Endodermal cell (in vitro differentiated cells): Measurements from ENCODE around the gene MGAT5. TPM values are rescaled to one million over a fixed set of nuclear protein-coding genes. Genes with fewer than 3 reads are reported as not detected.

ENCODE experiments used
- DNase-seq: peaks from one replicate; pipeline ENCODE4 v3.0.0-alpha.2; 2017
- H3K27ac ChIP-seq: 2 replicates; pipeline ENCODE4 v1.5.1; 2013; ENCODE audit warnings: mild to moderate bottlenecking, low read depth, low read length, moderate library complexity
- H3K27me3 ChIP-seq: 2 replicates; pipeline ENCODE4 v1.6.1; 2013; ENCODE audit warnings: mild to moderate bottlenecking, low read length, moderate library complexity; ENCODE audit not compliant: insufficient read depth, control insufficient read depth, poor library complexity, severe bottlenecking
- H3K36me3 ChIP-seq: 2 replicates; pipeline ENCODE4 v1.7.0; 2013; ENCODE audit warnings: mild to moderate bottlenecking, low read length, moderate library complexity; ENCODE audit not compliant: control insufficient read depth, insufficient read depth
- H3K4me1 ChIP-seq: one replicate; pipeline ENCODE4 v1.7.0; 2013; ENCODE audit warnings: low read length; ENCODE audit not compliant: control insufficient read depth, insufficient read depth
- H3K4me3 ChIP-seq: 2 replicates; pipeline ENCODE4 v1.5.1; 2013; ENCODE audit warnings: mild to moderate bottlenecking, low read length, moderate library complexity
- H3K9ac ChIP-seq: 2 replicates; pipeline ENCODE4 v1.6.1; 2013; ENCODE audit warnings: mild to moderate bottlenecking, low read length, moderate library complexity; ENCODE audit not compliant: poor library complexity, severe bottlenecking; ENCODE audit errors: extremely low read depth
- H3K9me3 ChIP-seq: 2 replicates; pipeline ENCODE4 v1.6.1; 2013; ENCODE audit warnings: mild to moderate bottlenecking, low read length, moderate library complexity; ENCODE audit not compliant: control insufficient read depth
- H3K27ac Mint-ChIP-seq: 2 replicates; pipeline ENCODE4 v1.8.0; 2020; ENCODE audit warnings: mixed read lengths
- H3K27me3 Mint-ChIP-seq: 2 replicates; pipeline ENCODE4 v1.8.0; 2021; ENCODE audit warnings: mild to moderate bottlenecking, mixed read lengths; ENCODE audit not compliant: insufficient read depth
- H3K36me3 Mint-ChIP-seq: 2 replicates; pipeline ENCODE4 v1.8.0; 2020; ENCODE audit warnings: low read depth, mixed read lengths
- H3K4me1 Mint-ChIP-seq: 2 replicates; pipeline ENCODE4 v1.8.0; 2020; ENCODE audit warnings: mixed read lengths
- H3K4me3 Mint-ChIP-seq: 2 replicates; pipeline ENCODE4 v1.8.0; 2020; ENCODE audit warnings: mild to moderate bottlenecking, moderate library complexity, mixed read lengths
- H3K9me3 Mint-ChIP-seq: 2 replicates; pipeline ENCODE4 v1.8.0; 2020; ENCODE audit warnings: mild to moderate bottlenecking, mixed read lengths
- CTCF ChIP-seq: fragments of 200-600 bp; sonication (generic); conservative IDR thresholded peaks from 2 replicates; pipeline ENCODE4 v1.5.0; 2021; ENCODE audit warnings: antibody characterized with exemption, mild to moderate bottlenecking
- WGBS, 2 experiments: methylation state at CpG; one replicate each; pipeline versions ENCODE4 v1.1.5 to v1.1.7; 2013; ENCODE audit warnings: missing lambda C conversion rate in 2 of 2, mixed read lengths in 1 of 2; ENCODE audit not compliant: insufficient coverage in 1 of 2, insufficient read length in 1 of 2; 5-methylcytosine and 5-hydroxymethylcytosine counted together
- total RNA-seq, 2 donors: library from RNA; stranded (reverse); fragmentation: NEBNext Ultra II Directional in 1 of 2; extraction: Animal tissue kit (Norgen Biotek cat#: 25700) in 1 of 2; gene quantifications; 2 replicates in 1 of 2; 3 replicates in 1 of 2; pipeline ENCODE4 v1.2.1, GENCODE V29; 2021

The MGAT5 gene
- total RNA-seq, 2 donors from 2014 or later = 57.2 to 78.4 TPM

DNA sequence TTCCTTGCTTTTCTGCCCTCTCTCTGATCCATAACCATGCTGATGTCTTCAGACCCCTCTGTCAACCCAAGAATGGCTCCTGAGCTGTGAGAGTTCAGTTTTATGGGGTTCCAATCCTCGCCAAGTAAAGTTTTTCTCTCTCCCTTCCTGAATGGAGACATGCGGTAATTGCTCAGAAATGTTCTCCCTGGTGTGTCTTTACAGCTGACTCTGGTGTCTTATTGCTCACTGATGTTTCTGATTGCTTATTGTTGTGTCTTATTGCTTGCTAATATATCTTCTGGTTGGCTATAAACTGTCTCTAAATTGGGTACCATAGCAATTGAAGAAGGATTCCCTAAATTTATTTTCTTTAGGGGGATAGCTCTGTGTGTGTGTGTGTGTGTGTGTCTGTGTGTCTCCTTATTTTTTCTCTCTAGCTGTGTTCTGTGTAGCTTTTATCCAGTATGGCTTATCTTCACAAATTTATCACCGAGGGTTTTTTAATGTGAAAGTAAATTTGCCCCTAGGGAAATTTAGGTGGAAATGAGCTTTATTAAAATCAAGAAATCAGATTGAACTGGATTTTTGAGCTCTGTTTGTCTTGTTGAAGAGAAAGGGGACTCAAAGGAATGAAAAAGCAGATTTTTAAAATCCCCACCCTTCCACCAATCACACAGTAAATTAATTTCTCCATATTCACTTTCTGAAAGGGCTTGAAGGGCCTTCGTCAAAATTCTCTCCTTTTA, 19.5 kb downstream of the MGAT5 start:
- Histone ChIP-seq H3K36me3 (peaks cover 6% of the 10 kb centered on the region), H3K9me3 (no peaks in the 10 kb centered on the region), H3K4me3 (no peak overlapping the region), H3K27me3 (no peaks in the 10 kb centered on the region), H3K9ac (no peak overlapping the region), H3K27ac (no peak overlapping the region), H3K4me1 (no peaks in the 10 kb centered on the region)
- TF ChIP-seq CTCF = no peak
- H3K9me3 Mint-ChIP-seq = no peaks in the 10 kb centered on the region
- H3K4me1 Mint-ChIP-seq = peaks cover 7% of the 10 kb centered on the region
- H3K27me3 Mint-ChIP-seq = no peaks in the 10 kb centered on the region
- H3K36me3 Mint-ChIP-seq = peaks cover 2% of the 10 kb centered on the region
- 95 to 100% methylated on average over 2 to 4 of the region's 4 CpGs for WGBS, 2 experiments
- H3K4me3 Mint-ChIP-seq = no peak overlapping the region
- no peak for DNase-seq
- no peak overlapping the region for H3K27ac Mint-ChIP-seq

DNA sequence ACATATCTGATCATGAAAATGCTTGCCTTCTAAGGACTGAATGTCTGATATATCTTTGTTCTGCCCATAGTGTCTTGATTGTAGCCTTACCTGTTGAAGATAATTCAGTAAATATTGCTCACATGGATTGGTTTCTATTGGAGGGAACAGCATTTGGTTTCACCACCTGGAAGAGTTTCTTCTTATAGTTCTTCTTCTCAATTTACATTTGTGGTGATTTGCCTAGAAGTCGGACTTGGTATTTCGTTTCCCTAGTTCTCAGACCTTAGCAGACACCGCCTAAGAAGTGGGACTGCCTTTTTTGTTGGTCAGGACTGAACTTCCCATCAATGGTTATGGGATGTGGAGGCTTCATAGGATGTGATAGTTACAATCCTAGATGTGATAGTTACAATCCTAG, 20.2 kb downstream of the MGAT5 start:
- H3K27me3 Mint-ChIP-seq = no peaks in the 10 kb centered on the region
- H3K9ac ChIP-seq = no peak overlapping the region
- H3K4me3 ChIP-seq = no peak overlapping the region
- peaks cover 6% of the 10 kb centered on the region for H3K36me3 ChIP-seq
- H3K36me3 Mint-ChIP-seq = peaks cover 5% of the 10 kb centered on the region
- H3K4me1 Mint-ChIP-seq = peaks cover 7% of the 10 kb centered on the region
- H3K27ac ChIP-seq = no peak overlapping the region
- no peaks in the 10 kb centered on the region for H3K27me3 ChIP-seq
- WGBS, 2 experiments = 87 to 88% methylated on average over 3 of the region's 3 CpGs
- H3K9me3 ChIP-seq = no peaks in the 10 kb centered on the region
- no peaks in the 10 kb centered on the region for H3K4me1 ChIP-seq
- DNase-seq = no peak
- H3K4me3 Mint-ChIP-seq = no peak overlapping the region
- no peak overlapping the region for H3K27ac Mint-ChIP-seq
- TF ChIP-seq CTCF = no peak
- no peaks in the 10 kb centered on the region for H3K9me3 Mint-ChIP-seq

GRCh38 chr2:134275058-134275862, 21.4 kb downstream of the MGAT5 start:
- no peak for TF ChIP-seq CTCF
- Mint-ChIP-seq H3K27ac (no peak overlapping the region), H3K4me3 (no peak overlapping the region), H3K4me1 (peaks cover 7% of the 10 kb centered on the region), H3K9me3 (no peaks in the 10 kb centered on the region), H3K36me3 (peaks cover 5% of the 10 kb centered on the region), H3K27me3 (no peaks in the 10 kb centered on the region)
- Histone ChIP-seq H3K27me3 (no peaks in the 10 kb centered on the region), H3K4me1 (no peaks in the 10 kb centered on the region), H3K36me3 (peaks cover 6% of the 10 kb centered on the region), H3K27ac (no peak overlapping the region), H3K9ac (no peak overlapping the region), H3K4me3 (no peak overlapping the region), H3K9me3 (no peaks in the 10 kb centered on the region)
- DNase-seq = no peak
- WGBS, 2 experiments = 91 to 93% methylated on average over 2 to 7 of the region's 7 CpGs
